Measurements from ENCODE around the gene RBFOX2.
"Not testable (repeated sequence)": the region's sequence is repeated elsewhere in the genome, so short reads cannot be mapped to it uniquely, and the experiment has no call there.

The RBFOX2 gene, protein sequence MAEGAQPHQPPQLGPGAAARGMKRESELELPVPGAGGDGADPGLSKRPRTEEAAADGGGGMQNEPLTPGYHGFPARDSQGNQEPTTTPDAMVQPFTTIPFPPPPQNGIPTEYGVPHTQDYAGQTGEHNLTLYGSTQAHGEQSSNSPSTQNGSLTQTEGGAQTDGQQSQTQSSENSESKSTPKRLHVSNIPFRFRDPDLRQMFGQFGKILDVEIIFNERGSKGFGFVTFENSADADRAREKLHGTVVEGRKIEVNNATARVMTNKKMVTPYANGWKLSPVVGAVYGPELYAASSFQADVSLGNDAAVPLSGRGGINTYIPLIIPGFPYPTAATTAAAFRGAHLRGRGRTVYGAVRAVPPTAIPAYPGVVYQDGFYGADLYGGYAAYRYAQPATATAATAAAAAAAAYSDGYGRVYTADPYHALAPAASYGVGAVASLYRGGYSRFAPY

DNA sequence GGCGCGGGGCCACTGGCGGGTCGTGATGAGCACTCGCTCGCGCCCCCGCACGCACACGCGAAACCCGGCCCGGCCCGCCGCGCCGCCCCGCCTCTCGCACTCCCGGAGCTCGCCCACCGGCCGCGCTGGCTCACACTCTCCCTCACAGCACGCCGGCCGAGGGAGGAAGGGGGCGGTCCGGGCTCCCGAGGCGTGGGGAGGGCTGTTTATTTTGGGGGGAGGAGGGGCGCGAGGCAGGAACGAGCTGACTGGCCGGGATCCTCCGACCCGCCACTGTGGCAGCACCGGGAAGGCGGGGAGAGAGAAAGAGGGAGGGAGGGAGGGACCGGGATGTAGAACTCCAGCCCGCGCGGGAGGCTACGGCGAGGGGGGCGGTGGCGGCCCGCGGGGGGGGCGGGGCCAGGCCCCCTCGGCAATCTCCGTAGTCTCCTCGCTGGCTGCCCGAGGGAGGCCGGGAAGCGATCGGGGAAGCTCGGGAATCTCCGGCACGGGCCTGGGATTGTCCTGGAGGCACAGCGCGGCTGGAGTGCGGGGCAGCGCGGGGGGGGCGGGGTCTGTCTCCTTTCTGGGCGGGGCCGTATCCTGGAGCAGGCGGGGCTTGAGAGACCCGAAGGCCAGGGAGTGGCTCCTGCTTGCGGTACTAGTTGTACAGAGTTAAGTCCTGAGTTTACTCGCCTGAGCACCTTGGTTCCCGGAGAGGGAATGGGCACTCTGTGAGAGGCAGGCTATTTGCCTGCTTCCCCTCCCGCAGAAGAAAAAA lies at the start of gene RBFOX2:
TSS of gene RBFOX2 (minus strand) at position 179 of the 760 bp plus-strand sequence. CDS start 399 bp downstream, outside the sequence.
- peak; percentile 71 to 76 for DNase-seq

DNA sequence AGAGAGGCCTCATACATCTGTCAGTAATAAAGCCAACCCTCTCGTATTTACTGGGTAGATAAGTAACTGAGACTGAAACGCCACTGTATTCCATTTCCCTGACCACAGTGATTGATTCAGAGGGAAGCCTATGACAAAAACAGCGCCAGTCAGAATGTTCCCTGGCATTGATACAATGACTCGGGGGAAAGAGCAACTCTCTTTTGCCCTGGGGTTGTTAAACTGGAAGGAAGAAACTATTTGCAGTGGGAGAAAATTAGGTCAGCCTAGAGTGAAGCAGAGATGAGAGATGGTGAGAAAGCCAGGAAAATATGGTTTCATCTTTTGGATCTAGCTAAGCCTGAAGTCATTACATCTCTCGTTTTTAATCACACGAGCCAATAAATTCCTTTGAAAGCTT lies 48.6 kb upstream of the RBFOX2 start:
- no peak for DNase-seq

DNA sequence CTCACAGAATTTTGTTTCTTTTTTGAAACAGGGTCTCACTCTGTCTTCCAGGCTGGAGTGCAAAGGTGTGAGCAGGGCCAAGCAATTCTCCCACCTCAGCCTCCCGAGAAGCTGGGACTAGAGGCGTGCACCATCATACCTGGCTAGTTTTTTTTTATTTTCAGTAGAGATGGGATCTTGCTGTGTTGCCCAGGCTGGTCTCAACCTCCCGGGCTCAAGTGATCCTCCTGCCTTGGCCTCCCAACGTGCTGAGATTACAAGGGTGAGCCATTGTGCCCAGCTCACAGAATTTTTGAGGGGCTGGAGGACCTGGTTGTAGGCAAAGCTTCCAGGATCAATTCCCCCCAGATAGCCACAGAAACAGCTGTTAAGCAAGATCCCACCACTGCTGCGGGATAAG lies 47.1 kb upstream of the RBFOX2 start:
- DNase-seq, result no peak

GRCh38 chr22:36075230-36075629 lies 46.6 kb upstream of the RBFOX2 start:
- no peak for DNase-seq

DNA sequence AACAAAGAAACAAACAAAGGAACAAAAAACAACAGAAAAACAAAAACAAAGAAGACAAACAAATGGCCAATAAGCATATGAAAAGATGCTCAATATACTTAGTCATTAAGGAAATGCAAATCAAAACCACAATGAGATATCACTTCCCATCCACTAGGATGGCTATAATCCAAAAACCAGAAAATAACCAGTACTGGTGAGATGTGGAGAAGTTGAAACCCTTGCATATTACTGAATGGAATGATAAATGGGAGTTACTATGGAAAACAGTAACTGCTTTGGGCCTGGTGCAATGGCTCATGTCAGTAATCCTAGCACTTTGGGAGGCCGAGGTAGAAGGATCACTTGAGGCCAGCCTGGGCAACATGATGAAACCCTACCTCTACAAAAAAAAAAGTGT lies 44.9 kb upstream of the RBFOX2 start:
- DNase-seq, result no peak

DNA sequence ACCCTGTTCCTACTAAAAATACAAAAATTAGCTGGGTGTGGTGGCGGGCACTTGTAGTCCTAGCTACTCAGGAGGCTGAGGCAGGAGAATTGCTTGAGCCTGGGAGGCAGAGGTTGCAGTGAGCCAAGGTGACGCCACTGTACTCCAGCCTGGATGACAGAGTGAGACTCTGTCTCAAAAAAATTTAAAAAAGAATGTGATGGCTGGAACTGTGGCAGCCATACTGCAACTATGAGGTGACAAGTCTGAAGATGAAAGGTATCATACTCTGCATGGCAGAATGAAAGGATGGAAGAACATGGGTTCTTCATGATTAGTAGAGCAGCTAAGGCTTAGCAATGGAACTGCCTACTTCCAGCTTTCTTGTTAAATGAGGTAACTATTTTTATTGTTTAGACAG lies 42.0 kb upstream of the RBFOX2 start:
- DNase-seq, result not testable (repeated sequence)

- no peak for DNase-seq
These were observed 40.7 kb upstream of the RBFOX2 start for GRCh38 chr22:36069368-36069767.

DNA sequence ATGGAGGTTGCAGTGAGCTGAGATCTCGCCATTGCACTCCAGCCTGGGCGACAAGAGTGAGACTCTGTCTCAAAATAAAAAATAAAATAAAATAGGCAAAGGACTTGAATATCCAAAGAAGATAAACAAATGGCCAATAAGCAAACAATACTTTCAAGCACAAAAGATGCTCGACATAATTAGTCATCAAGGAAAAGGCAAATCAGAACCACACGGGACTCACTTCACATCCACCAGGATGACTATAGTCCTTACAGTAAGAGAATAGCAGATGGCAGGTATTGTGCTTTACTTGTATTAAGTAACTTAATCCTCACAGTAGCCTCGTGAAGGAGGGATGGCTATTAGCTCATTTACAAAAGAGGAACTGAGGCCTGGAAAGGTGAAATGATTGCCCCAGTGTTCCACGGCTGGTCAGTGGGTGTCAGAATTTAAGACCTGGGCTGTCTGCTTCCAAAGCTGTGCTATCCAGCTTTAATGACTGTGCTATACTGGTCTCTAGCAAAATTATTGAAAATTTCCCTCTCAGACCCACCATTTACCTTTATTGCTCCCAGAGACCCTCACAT lies 40.2 kb upstream of the RBFOX2 start:
- no peak for DNase-seq

DNA sequence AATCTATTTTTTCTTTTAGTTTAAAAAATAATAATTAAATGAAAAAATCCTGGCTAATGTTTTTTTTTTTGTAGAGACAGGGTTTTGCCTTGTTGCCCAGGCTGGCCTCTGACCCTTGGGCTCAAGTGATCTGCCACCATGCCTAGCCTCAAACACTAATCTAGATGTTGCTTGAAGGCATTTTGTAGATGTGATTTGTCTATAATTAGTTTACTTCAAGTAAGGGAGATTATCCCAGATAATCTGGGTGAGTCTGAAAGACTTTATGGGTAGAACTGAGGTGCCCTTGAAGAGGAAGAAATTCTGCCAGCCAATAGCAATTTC lies 38.6 kb upstream of the RBFOX2 start:
- DNase-seq, result no peak

DNA sequence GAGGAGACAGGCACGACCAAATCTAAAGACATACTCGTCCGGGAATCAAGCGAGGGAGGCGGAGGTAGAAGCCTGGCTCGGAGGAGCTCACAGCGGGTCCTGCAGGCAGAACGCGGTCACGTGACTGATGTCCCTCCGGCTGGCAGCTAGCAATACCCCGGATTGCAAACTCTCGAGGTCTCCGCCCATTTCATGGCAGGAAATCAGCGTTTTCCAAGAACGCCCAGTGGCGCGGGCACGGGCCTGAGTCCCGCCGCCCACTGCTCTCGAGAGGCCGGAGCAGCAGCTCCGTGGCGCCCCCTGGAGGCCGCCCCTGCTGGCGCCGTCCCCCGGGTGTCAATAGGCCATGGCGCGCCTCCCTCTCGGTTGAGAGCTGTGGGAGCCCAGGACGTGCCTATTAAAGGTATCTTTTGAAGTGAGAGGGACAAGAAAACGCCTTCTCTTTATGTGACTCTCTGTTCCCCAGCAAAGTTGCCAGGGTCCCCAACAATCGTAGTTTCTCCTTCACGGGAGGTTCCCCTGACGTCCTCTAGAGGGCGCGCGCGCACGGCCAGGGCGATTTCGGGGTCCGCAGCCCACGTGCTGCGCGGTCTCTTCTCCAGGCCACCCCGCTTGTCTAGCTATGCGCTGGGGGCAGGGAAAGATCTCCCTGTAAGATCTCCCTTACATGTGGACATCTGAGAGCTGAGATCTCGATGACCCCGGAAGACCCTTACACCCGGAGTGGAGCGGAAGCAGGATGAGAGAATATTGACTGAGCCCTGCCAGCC lies 37.3 kb upstream of the RBFOX2 start:
- peak; percentile 65 to 77 for DNase-seq

DNA sequence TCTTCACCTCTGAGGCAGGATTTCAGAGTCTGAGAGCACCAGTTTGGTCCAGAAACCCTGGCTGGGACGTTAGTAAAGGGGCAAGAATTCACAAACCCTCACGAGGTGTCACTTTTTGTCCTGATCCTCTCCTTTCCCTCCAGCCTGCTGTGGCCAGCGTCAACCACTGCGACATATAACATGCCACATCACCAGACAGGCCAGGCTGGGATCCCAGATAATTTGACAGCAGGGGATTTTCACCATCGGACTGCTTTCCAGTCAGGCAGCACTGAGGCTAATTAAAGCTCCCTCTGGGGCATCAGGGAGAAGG lies 36.8 kb upstream of the RBFOX2 start:
- no peak for DNase-seq

- DNase-seq, result no peak
These were observed 35.7 kb upstream of the RBFOX2 start for GRCh38 chr22:36064358-36064757.

GRCh38 chr22:36056980-36057379 lies 28.4 kb upstream of the RBFOX2 start:
- DNase-seq, result no peak

- no peak for DNase-seq
These were observed 27.0 kb upstream of the RBFOX2 start for GRCh38 chr22:36055376-36056295.

DNA sequence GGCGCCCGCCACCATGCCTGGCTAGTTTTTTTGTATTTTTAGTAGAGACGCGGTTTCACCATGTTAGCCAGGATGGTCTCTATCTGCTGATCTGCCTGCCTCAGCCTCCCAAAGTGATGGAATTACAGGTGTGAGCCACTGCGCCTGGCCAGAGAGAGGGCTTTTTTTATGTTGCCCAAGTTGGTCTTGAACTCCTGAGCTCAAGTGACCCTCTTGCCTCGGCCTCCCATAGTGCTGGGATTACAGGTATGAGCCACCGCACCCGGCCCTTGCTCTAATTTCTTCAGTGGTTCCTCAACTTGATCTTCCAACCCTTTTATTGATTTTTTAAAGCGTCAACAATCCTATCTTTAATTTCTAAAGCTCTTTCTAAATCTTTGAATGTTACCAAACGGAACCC lies 25.8 kb upstream of the RBFOX2 start:
- not testable (repeated sequence) for DNase-seq

- DNase-seq, result no peak
These were observed 24.9 kb upstream of the RBFOX2 start for GRCh38 chr22:36053242-36054147.

DNA sequence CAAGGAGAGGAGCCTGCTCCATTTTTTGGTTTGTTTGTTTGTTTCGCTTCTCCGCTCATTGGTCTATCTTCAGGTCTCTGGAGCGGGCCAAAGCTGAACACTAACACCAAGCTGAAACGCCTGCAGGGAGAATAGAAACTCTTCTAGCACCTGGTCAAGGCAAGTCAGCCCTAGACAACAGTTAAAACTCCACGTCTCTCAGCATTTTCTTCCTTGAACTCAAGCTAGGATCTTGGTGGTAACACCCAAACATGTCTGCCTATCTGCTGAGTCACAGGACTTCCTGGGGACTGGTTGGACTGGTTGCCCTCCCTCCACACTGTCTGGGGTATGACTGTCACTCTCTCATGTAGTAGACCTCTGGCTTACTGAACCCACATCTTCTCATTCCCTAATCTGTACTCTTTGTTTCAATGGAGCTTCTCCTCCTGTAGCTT lies 23.9 kb upstream of the RBFOX2 start:
- no peak for DNase-seq

- no peak for DNase-seq
These were observed 21.0 kb upstream of the RBFOX2 start for GRCh38 chr22:36049678-36049997.

GRCh38 chr22:36048911-36049677 lies 20.5 kb upstream of the RBFOX2 start:
- no peak for DNase-seq

GRCh38 chr22:36044517-36044916 lies 15.9 kb upstream of the RBFOX2 start:
- not testable (repeated sequence) for DNase-seq
